ENCODE measurements around the gene PIH1D2. TPM values are rescaled to one million over a fixed set of nuclear protein-coding genes. Genes with fewer than 3 reads are reported as not detected.

The PIH1D2 gene
- total and polyA plus RNA-seq, 2 of the 8 experiments (the other 6 are each of a cell fraction or from before 2014, with no cell fraction given): 0.53 to 0.73 TPM

DNA sequence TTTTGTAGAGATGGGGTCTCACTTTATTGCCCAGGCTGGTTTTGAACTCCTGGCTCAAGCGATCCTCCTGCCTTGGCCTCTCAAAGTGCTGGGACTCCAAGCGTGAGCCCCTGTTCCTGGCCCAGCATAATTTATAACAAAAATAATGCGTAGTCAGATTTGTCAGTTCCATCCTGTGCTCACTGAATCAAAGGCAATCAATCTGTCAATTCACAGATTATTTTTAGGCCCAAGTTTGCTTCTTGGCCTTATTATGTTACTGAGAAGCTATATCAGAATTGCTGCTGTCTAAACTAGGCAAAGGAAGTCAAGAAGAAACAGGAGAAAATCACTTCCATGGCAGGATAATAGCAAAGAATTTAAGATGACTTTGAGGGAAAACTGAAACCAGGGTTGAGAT is 39.9 kb downstream of the PIH1D2 start:
- Histone ChIP-seq H3K27me3 (replicated peaks in 1 of 4; ENCODE audit: control insufficient read depth in 3 of 4, extremely low read depth in 1 of 4, insufficient read depth in 3 of 4, low read length in 3 of 4) (no peaks in the 10 kb centered on the region), H3K14ac (ENCODE audit: insufficient read length) (no peak overlapping the region), H3K18ac (ENCODE audit: extremely low read depth, low read length) (no peak overlapping the region), H3K56ac (replicated peaks; ENCODE audit: insufficient read length, low read depth, low read length) (no peak overlapping the region), H3K4ac (replicated peaks; ENCODE audit: insufficient read length, low read depth, low read length) (no peak overlapping the region), H4K20me1 (replicated peaks in 1 of 2; ENCODE audit: control insufficient read depth in 1 of 2, insufficient read depth in 2 of 2, low read length in 2 of 2) (peaks cover 0 to 3% of the 10 kb centered on the region in 2 experiments), H2BK20ac (ENCODE audit: low read length) (no peak overlapping the region), H2AFZ (ENCODE audit: low read length) (no peak overlapping the region), H2BK15ac (ENCODE audit: low read length) (no peak overlapping the region), H2BK120ac (replicated peaks; ENCODE audit: low read depth, low read length) (no peak overlapping the region), H3K23ac (ENCODE audit: insufficient read length) (no peak overlapping the region), H3K4me1 (replicated peaks in 1 of 4; ENCODE audit: control insufficient read depth in 3 of 4, insufficient read depth in 4 of 4, low read length in 3 of 4) (no peaks in the 10 kb centered on the region), H2BK5ac (ENCODE audit: low read depth, low read length) (no peak overlapping the region), H3K23me2 (ENCODE audit: low read depth, low read length) (no peaks in the 10 kb centered on the region), H4K91ac (replicated peaks; ENCODE audit: insufficient read length, low read length) (no peak overlapping the region), H2AK5ac (ENCODE audit: low read depth, low read length) (no peak overlapping the region), H4K8ac (ENCODE audit: extremely low read depth, insufficient read depth, low read length) (no peak overlapping the region), H3K4me2 (ENCODE audit: insufficient read depth in 1 of 2, low read depth in 2 of 2, low read length in 2 of 2) (no peak overlapping the region), H3K27ac (ENCODE audit: low read depth, low read length) (no peak overlapping the region), H3K79me2 (ENCODE audit: control insufficient read depth in 1 of 2, insufficient read depth in 2 of 2, low read length in 2 of 2) (no peaks in the 10 kb centered on the region), H2BK12ac (ENCODE audit: low read depth, low read length) (no peak overlapping the region), H3K36me3 (ENCODE audit: control insufficient read depth in 2 of 4, insufficient read depth in 4 of 4, low read length in 3 of 4) (peaks cover 15 to 72% (median 50%) of the 10 kb centered on the region in 4 experiments), H3K9ac (replicated peaks in 1 of 4; ENCODE audit: extremely low read depth in 1 of 4, low read depth in 3 of 4, low read length in 3 of 4) (no peak overlapping the region), H3K79me1 (ENCODE audit: low read depth, low read length) (no peaks in the 10 kb centered on the region), H3K4me3 (ENCODE audit: extremely low read depth in 1 of 4, insufficient read depth in 2 of 4, low read depth in 3 of 4, low read length in 4 of 4) (no peak overlapping the region), H3K9me3 (ENCODE audit: insufficient read depth in 2 of 2, low read depth in 1 of 2, low read length in 1 of 2) (no peaks in the 10 kb centered on the region), H4K5ac (ENCODE audit: insufficient read length, low read depth, low read length) (no peak overlapping the region)
- POLR2A ChIA-PET (ENCODE audit: partially characterized antibody): interaction anchor here (0.8 kb wide), 1 partner anchor 9 kb away, joined by 3 read pairs; no protein-coding TSS in a partner anchor
- DNase-seq (ENCODE audit: low read depth in 1 of 2, low spot score in 2 of 2) (no peak), FAIRE-seq (no peak)
- WGBS, 2 experiments (ENCODE audit: extremely low coverage in 1 of 2, insufficient coverage in 1 of 2, insufficient read length in 1 of 2, insufficient replicate concordance in 2 of 2, low coverage in 1 of 2, low lambda C conversion rate in 2 of 2, missing lambda C conversion rate in 1 of 2): 90% methylated on average over 3 of the region's 3 CpGs; no CpG with 5 or more reads in 1 of the 2 experiments
- CTCF ChIA-PET (ENCODE audit: partially characterized antibody): no interaction called here
- TF ChIP-seq CEBPB (IDR thresholded peaks at IDR 0.05; ENCODE audit: low read depth, low read length) (no peak), SUZ12 (IDR thresholded peaks at IDR 0.05; ENCODE audit: low read length) (no peak), CHD1 (IDR thresholded peaks at IDR 0.05; ENCODE audit: low read depth, low read length) (no peak), JUN (IDR thresholded peaks at IDR 0.05; ENCODE audit: low read depth, low read length) (no peak), NANOG (IDR thresholded peaks at IDR 0.05; ENCODE audit: insufficient read depth, low read depth, low read length, poor library complexity, severe bottlenecking) (no peak)
- TF ChIP-seq, protein P1, sequence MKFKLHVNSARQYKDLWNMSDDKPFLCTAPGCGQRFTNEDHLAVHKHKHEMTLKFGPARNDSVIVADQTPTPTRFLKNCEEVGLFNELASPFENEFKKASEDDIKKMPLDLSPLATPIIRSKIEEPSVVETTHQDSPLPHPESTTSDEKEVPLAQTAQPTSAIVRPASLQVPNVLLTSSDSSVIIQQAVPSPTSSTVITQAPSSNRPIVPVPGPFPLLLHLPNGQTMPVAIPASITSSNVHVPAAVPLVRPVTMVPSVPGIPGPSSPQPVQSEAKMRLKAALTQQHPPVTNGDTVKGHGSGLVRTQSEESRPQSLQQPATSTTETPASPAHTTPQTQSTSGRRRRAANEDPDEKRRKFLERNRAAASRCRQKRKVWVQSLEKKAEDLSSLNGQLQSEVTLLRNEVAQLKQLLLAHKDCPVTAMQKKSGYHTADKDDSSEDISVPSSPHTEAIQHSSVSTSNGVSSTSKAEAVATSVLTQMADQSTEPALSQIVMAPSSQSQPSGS (IDR thresholded peaks at IDR 0.05; ENCODE audit: low read length): no peak

Data from H1 (cell line).